GM23338 (cell line): ENCODE data around the gene ZNF469. TPM values are rescaled to one million over a fixed set of nuclear protein-coding genes. Genes with fewer than 3 reads are reported as not detected.

Experiments
- ATAC-seq: fragments of 200-7000 bp; cut with Tn5 transposase; 3 replicates; pipeline ENCODE4 v1.9.1; 2020
- DNase-seq: peaks from one replicate; pipeline ENCODE4 v3.0.0-alpha.2; 2015; ENCODE audit warnings: low spot score
- H2AFZ ChIP-seq: fragments of 200-600 bp; sonication (generic); 2 replicates; pipeline ENCODE4 v1.8.0; 2016; ENCODE audit warnings: antibody characterized with exemption, mild to moderate bottlenecking, moderate library complexity
- H3F3A ChIP-seq: fragments of 200-600 bp; sonication (generic); replicated peaks from 2 replicates; pipeline ENCODE4 v1.8.0; 2017; ENCODE audit warnings: antibody characterized with exemption, mixed run types, low read depth
- H3K27ac ChIP-seq: fragments of 200-600 bp; sonication (generic); 2 replicates; pipeline ENCODE4 v1.6.1; 2016; ENCODE audit warnings: low read depth
- H3K27me3 ChIP-seq: fragments of 200-600 bp; sonication (generic); 2 replicates; pipeline ENCODE4 v1.8.0; 2016; ENCODE audit warnings: mild to moderate bottlenecking, mixed run types, moderate library complexity; ENCODE audit not compliant: insufficient read depth
- H3K36me3 ChIP-seq: fragments of 200-600 bp; sonication (generic); 2 replicates; pipeline ENCODE4 v1.8.0; 2016; ENCODE audit warnings: mild to moderate bottlenecking; ENCODE audit not compliant: insufficient read depth
- H3K4me1 ChIP-seq: fragments of 200-600 bp; sonication (generic); 2 replicates; pipeline ENCODE4 v1.8.0; 2016; ENCODE audit warnings: mild to moderate bottlenecking, moderate library complexity; ENCODE audit not compliant: insufficient read depth
- H3K4me2 ChIP-seq: fragments of 200-600 bp; sonication (generic); 2 replicates; pipeline ENCODE4 v1.7.1; 2017; ENCODE audit warnings: mixed run types
- H3K4me3 ChIP-seq: fragments of 200-600 bp; sonication (generic); 2 replicates; pipeline ENCODE4 v1.6.1; 2016; ENCODE audit warnings: mixed run types
- H3K79me2 ChIP-seq: fragments of 200-600 bp; sonication (generic); replicated peaks from 2 replicates; pipeline ENCODE4 v1.8.0; 2017; ENCODE audit warnings: mild to moderate bottlenecking; ENCODE audit not compliant: insufficient read depth
- H3K9me2 ChIP-seq: fragments of 200-600 bp; sonication (generic); 2 replicates; pipeline ENCODE4 v1.8.0; 2017; ENCODE audit not compliant: insufficient read depth
- H4K20me1 ChIP-seq: fragments of 200-600 bp; sonication (generic); replicated peaks from 2 replicates; pipeline ENCODE4 v1.8.0; 2017; ENCODE audit warnings: mild to moderate bottlenecking; ENCODE audit not compliant: insufficient read depth
- H3K27ac Mint-ChIP-seq: 2 replicates; pipeline ENCODE4 v1.8.0; 2020; ENCODE audit warnings: inconsistent platforms, mild to moderate bottlenecking, moderate library complexity, mixed read lengths
- H3K27me3 Mint-ChIP-seq: 3 replicates; pipeline ENCODE4 v1.8.0; 2022; ENCODE audit warnings: low read depth, mild to moderate bottlenecking, moderate library complexity, mixed read lengths, inconsistent platforms; ENCODE audit not compliant: insufficient read depth, poor library complexity
- H3K36me3 Mint-ChIP-seq: 3 replicates; pipeline ENCODE4 v1.8.0; 2021; ENCODE audit warnings: low read depth, mild to moderate bottlenecking, inconsistent platforms, moderate library complexity, mixed read lengths
- H3K4me1 Mint-ChIP-seq: 3 replicates; pipeline ENCODE4 v1.8.0; 2020; ENCODE audit warnings: mild to moderate bottlenecking, inconsistent platforms, mixed read lengths
- H3K4me3 Mint-ChIP-seq: 3 replicates; pipeline ENCODE4 v1.8.0; 2021; ENCODE audit warnings: moderate library complexity, mild to moderate bottlenecking, inconsistent platforms, mixed read lengths
- H3K9me3 Mint-ChIP-seq: 3 replicates; pipeline ENCODE4 v1.8.0; 2020; ENCODE audit warnings: moderate library complexity, mild to moderate bottlenecking, inconsistent platforms, mixed read lengths
- CREB1 ChIP-seq: fragments of 250-450 bp; sonication (Bioruptor Pico); IDR thresholded peaks from 2 replicates; pipeline ENCODE4 v1.5.0; 2020; ENCODE audit warnings: low read depth, mild to moderate bottlenecking, moderate library complexity
- CTCF ChIP-seq, 2 experiments: fragments of 200-600 bp in 1 of 2; sonication (generic) in 1 of 2; conservative IDR thresholded peaks; 2 replicates each; pipeline versions ENCODE4 v1.5.1 to v1.6.1; 2016 to 2017; ENCODE audit warnings: antibody characterized with exemption in 2 of 2, low read depth in 2 of 2, mild to moderate bottlenecking in 2 of 2, moderate library complexity in 1 of 2
- ETS1 ChIP-seq: IDR thresholded peaks from 2 replicates; pipeline ENCODE4 v1.6.1; 2016; ENCODE audit warnings: antibody characterized with exemption
- EZH2 ChIP-seq: fragments of 200-600 bp; sonication (generic); IDR thresholded peaks from one replicate; pipeline ENCODE4 v1.8.0; 2017; ENCODE audit warnings: antibody characterized with exemption, mild to moderate bottlenecking, low read depth; ENCODE audit not compliant: unreplicated experiment
- EZH2phosphoT487 ChIP-seq: fragments of 200-600 bp; sonication (generic); IDR thresholded peaks from one replicate; pipeline ENCODE4 v1.8.1; 2018; ENCODE audit warnings: antibody characterized with exemption; ENCODE audit not compliant: unreplicated experiment
- JUNB ChIP-seq: IDR thresholded peaks from one replicate; pipeline ENCODE4 v1.6.1; 2016; ENCODE audit warnings: antibody characterized with exemption; ENCODE audit not compliant: unreplicated experiment
- NANOG ChIP-seq: IDR thresholded peaks from 2 replicates; pipeline ENCODE4 v1.6.1; 2016; ENCODE audit warnings: antibody characterized with exemption, borderline replicate concordance
- POLR2AphosphoS5 ChIP-seq: IDR thresholded peaks from 2 replicates; pipeline ENCODE4 v1.6.1; 2016; ENCODE audit warnings: antibody characterized with exemption, low read depth
- REST ChIP-seq: IDR thresholded peaks from one replicate; pipeline ENCODE4 v1.6.1; 2018; ENCODE audit warnings: antibody characterized with exemption; ENCODE audit not compliant: unreplicated experiment
- STAT1 ChIP-seq: IDR thresholded peaks from one replicate; pipeline ENCODE4 v1.6.1; 2016; ENCODE audit warnings: antibody characterized with exemption; ENCODE audit not compliant: unreplicated experiment
- ZNF114 ChIP-seq: fragments of 250-450 bp; sonication (Bioruptor Pico); IDR thresholded peaks from 2 replicates; pipeline ENCODE4 v1.5.0; 2020; ENCODE audit warnings: mild to moderate bottlenecking, moderate library complexity
- ZNF331 ChIP-seq: fragments of 250-450 bp; sonication (Bioruptor Pico); IDR thresholded peaks from 2 replicates; pipeline ENCODE4 v1.5.0; 2020; ENCODE audit warnings: low read depth, mild to moderate bottlenecking, moderate library complexity
- ZNF462 ChIP-seq: fragments of 250-450 bp; sonication (Bioruptor Pico); IDR thresholded peaks from 2 replicates; pipeline ENCODE4 v1.5.0; 2020; ENCODE audit warnings: mild to moderate bottlenecking, moderate library complexity
- polyA plus RNA-seq: library from polyadenylated mRNA; unstranded; fragments of >200 nt; fragmentation: Nextera tagmentation; extraction: Ambion mirVana; gene quantifications from 2 replicates; pipeline ENCODE4 v1.2.1, GENCODE V29; 2016
- total RNA-seq: library from RNA; depleted of rRNA; stranded (reverse); fragments of >200 nt; shearing (Covaris generic); gene quantifications from 2 replicates; pipeline ENCODE4 v1.2.3, GENCODE V29; 2014

The ZNF469 gene
- total and polyA plus RNA-seq, 2 experiments from 2014 or later: 0.23 to 1.9 TPM

- Histone ChIP-seq H2AFZ (peak overlapping the region; percentile 43; the same call in 1 of the 2 replicates), H3K27ac (no peak overlapping the region), H4K20me1 (no peaks in the 10 kb centered on the region), H3F3A (no peaks in the 10 kb centered on the region), H3K36me3 (no peaks in the 10 kb centered on the region), H3K4me2 (peak overlapping the region; percentile 38; the same call in 1 of the 2 replicates), H3K9me2 (no peaks in the 10 kb centered on the region), H3K79me2 (no peaks in the 10 kb centered on the region), H3K27me3 (no peaks in the 10 kb centered on the region), H3K4me3 (0 out of 2 replicates have a peak overlapping the region, but pooled peaks have one; percentile 17), H3K4me1 (no peaks in the 10 kb centered on the region)
- H3K27me3 Mint-ChIP-seq: peaks cover 12% of the 10 kb centered on the region
- no peak for TF ChIP-seq ETS1
- TF ChIP-seq STAT1: no peak
- TF ChIP-seq ZNF331 (CRISPR knock-in tag): no peak
- no peak for TF ChIP-seq POLR2AphosphoS5
- no peak for TF ChIP-seq CTCF (conservative IDR thresholded peaks at IDR 0.05; ENCODE audit: low read depth in 2 of 2)
- no peak for TF ChIP-seq ZNF462 (CRISPR knock-in tag)
- TF ChIP-seq ZNF114 (CRISPR knock-in tag): no peak
- TF ChIP-seq EZH2: no peak
- TF ChIP-seq NANOG: no peak
- no peak for TF ChIP-seq REST
- no peak for TF ChIP-seq EZH2phosphoT487
- no peak for TF ChIP-seq JUNB
- TF ChIP-seq CREB1 (CRISPR knock-in tag): no peak
- H3K9me3 Mint-ChIP-seq: no peaks in the 10 kb centered on the region
- DNase-seq: peak; percentile 73
- H3K4me1 Mint-ChIP-seq: peaks cover 2% of the 10 kb centered on the region; the same call in 2 of the 3 replicates
- no peaks in the 10 kb centered on the region for H3K36me3 Mint-ChIP-seq
- H3K4me3 Mint-ChIP-seq: no peak overlapping the region
- no peak overlapping the region for H3K27ac Mint-ChIP-seq
- peak; percentile 63 for ATAC-seq
Measured at GRCh38 chr16:88430524-88431446, 48.0 kb downstream of the ZNF469 start.
